ENCODE results near the gene DNAJB11. TPM values are rescaled to one million over a fixed set of nuclear protein-coding genes. Genes with fewer than 3 reads are reported as not detected.
A peak's percentile ranks its signal among the peaks of the same experiment; 100 is the strongest.

Gene DNAJB11
- total RNA-seq, 1 donor from 2014 or later, result 34.6 TPM

- Histone ChIP-seq H3K4me3 (no peak overlapping the region), H3K4me1 (no peaks in the 10 kb centered on the region), H3K9me3 (no peaks in the 10 kb centered on the region), H3K27me3 (no peaks in the 10 kb centered on the region), H3K36me3 (peaks cover 0 to 44% of the 10 kb centered on the region in 2 donors), H3K27ac (no peak overlapping the region)
- intact Hi-C loops (cut with DNase I), result loop anchor here (10.0 kb wide), 1 partner anchor 717 kb away; no protein-coding TSS in a partner anchor
- no peak for DNase-seq (ENCODE audit: extremely low spot score in 2 of 2)
- TF ChIP-seq POLR2A (IDR thresholded peaks at IDR 0.05) (no peak), CTCF (IDR thresholded peaks at IDR 0.05) (no peak), POLR2AphosphoS5 (IDR thresholded peaks at IDR 0.05; ENCODE audit: insufficient read depth in 1 of 2, low read depth in 1 of 2) (no peak)
Measured at GRCh38 chr3:186551387-186551786, 19.1 kb upstream of the DNAJB11 start.

- TF ChIP-seq POLR2A (IDR thresholded peaks at IDR 0.05) (no peak), CTCF (IDR thresholded peaks at IDR 0.05) (no peak), POLR2AphosphoS5 (IDR thresholded peaks at IDR 0.05; ENCODE audit: insufficient read depth in 1 of 2, low read depth in 1 of 2) (no peak)
- H3K9me3 ChIP-seq, result no peaks in the 10 kb centered on the region
- no peaks in the 10 kb centered on the region for H3K27me3 ChIP-seq
- H3K4me1 ChIP-seq, result no peaks in the 10 kb centered on the region
- peaks cover 0 to 52% of the 10 kb centered on the region in 2 donors for H3K36me3 ChIP-seq
- DNase-seq (ENCODE audit: extremely low spot score in 2 of 2), result no peak
- intact Hi-C loops (cut with DNase I), result loop anchor here (10.0 kb wide), 1 partner anchor 718 kb away; no protein-coding TSS in a partner anchor
- no peak overlapping the region for H3K4me3 ChIP-seq
- H3K27ac ChIP-seq, result no peak overlapping the region
Measured at GRCh38 chr3:186552408-186553031, 18.0 kb upstream of the DNAJB11 start.

- H3K27ac ChIP-seq, result no peak overlapping the region
- intact Hi-C loops (cut with DNase I), result loop anchor here (10.0 kb wide), 1 partner anchor 460 kb away; the partner anchor contains the start of gene ETV5
- H3K4me3 ChIP-seq, result no peak overlapping the region
- no peaks in the 10 kb centered on the region for H3K27me3 ChIP-seq
- peaks cover 54% of the 10 kb centered on the region for H3K4me1 ChIP-seq
- H3K9me3 ChIP-seq, result no peaks in the 10 kb centered on the region
- TF ChIP-seq POLR2A (IDR thresholded peaks at IDR 0.05) (no peak), CTCF (IDR thresholded peaks at IDR 0.05) (no peak), POLR2AphosphoS5 (IDR thresholded peaks at IDR 0.05; ENCODE audit: insufficient read depth in 1 of 2, low read depth in 1 of 2) (no peak)
- no peaks in the 10 kb centered on the region for H3K36me3 ChIP-seq
- DNase-seq (ENCODE audit: extremely low spot score in 2 of 2), result no peak
Measured at GRCh38 chr3:186564586-186564985, 5.9 kb upstream of the DNAJB11 start.

DNA sequence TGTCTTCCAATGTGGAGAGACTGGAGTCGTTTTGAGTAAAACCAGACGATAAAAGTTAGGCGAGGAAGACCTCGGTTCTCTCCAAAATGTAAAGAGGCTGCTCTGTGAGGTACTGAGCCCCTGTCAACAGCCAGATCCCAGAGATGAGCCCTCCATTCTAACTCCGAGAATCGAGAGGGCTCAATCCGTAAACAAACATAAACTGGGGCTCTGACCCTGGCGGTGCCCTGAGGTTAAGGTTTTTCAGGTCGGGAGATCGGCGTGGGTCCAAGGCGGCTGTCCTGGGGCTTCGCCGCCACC lies 3.8 kb upstream of the DNAJB11 start:
- no peaks in the 10 kb centered on the region for H3K9me3 ChIP-seq
- peak overlapping the region; percentile 77 for H3K27ac ChIP-seq
- H3K4me1 ChIP-seq, result peaks cover 68% of the 10 kb centered on the region
- intact Hi-C loops (cut with DNase I), result loop anchor here (10.0 kb wide), 1 partner anchor 462 kb away; the partner anchor contains the start of gene ETV5
- H3K27me3 ChIP-seq, result no peaks in the 10 kb centered on the region
- H3K4me3 ChIP-seq, result peak overlapping the region; percentile 66 to 80
- H3K36me3 ChIP-seq, result no peaks in the 10 kb centered on the region
- no peak for TF ChIP-seq CTCF (IDR thresholded peaks at IDR 0.05)
- no peak for TF ChIP-seq POLR2AphosphoS5 (IDR thresholded peaks at IDR 0.05; ENCODE audit: insufficient read depth in 1 of 2, low read depth in 1 of 2)
- TF ChIP-seq POLR2A (IDR thresholded peaks at IDR 0.05), result no peak
- no peak for DNase-seq (ENCODE audit: extremely low spot score in 2 of 2)

Data from vagina (tissue), 2 donors.